Measurements from ENCODE around the gene SH2B2.

DNA sequence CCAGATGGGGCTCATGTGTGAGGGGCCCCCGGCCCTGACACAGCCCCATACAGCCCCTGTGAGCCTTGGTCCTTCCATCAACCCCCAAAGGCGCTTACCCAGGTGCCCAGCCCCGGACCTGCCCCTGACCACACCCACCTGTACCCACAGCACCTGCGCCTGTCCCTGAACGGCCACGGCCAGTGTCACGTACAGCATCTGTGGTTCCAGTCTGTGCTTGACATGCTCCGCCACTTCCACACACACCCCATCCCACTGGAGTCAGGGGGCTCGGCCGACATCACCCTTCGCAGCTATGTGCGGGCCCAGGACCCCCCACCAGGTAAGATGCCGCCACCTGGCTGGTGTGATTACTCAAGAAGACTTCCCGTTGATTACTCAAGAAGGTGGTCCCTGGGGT is 33.5 kb downstream of the SH2B2 start:
- TF ChIP-seq CTCF (conservative IDR thresholded peaks at IDR 0.05) = no peak
- TF ChIP-seq EZH2 (IDR thresholded peaks at IDR 0.05; ENCODE audit: low read depth) = no peak

Measured in PC-9 (cell line).